PC-9 (cell line): ENCODE data around the gene SLC26A6. TPM values are rescaled to one million over a fixed set of nuclear protein-coding genes. Genes with fewer than 3 reads are reported as not detected.

ENCODE experiments used
- BruUV-seq: library from RNA; stranded (reverse); fragments of 400-500 nt; replicated peaks from 2 replicates; lab custom pipeline; 2021; lab: Mats Ljungman, UMichigan
- CTCF ChIA-PET: fragments of 300-600 bp; sonication (Branson Sonifier 250); formaldehyde crosslinking; loops from one replicate; lab custom pipeline; 2022; ENCODE audit warnings: antibody characterized with exemption; lab: Charles Lee
- POLR2A ChIA-PET: fragments of 300-600 bp; sonication (Branson Sonifier 250); formaldehyde crosslinking; loops from one replicate; lab custom pipeline; 2022; ENCODE audit warnings: antibody characterized with exemption; ENCODE audit not compliant: unreplicated experiment; lab: Charles Lee
- DNase-seq, 2 experiments: peaks; one replicate each; pipeline versions ENCODE4 v3.0.0 to v3.0.0-alpha.2; 2015 to 2022; ENCODE audit warnings: mixed read lengths in 1 of 2
- H2AFZ ChIP-seq: fragments of 200-600 bp; sonication (generic); 2 replicates; pipeline ENCODE4 v1.8.1; 2017; ENCODE audit warnings: antibody characterized with exemption
- H3F3A ChIP-seq: fragments of 200-600 bp; sonication (generic); 2 replicates; pipeline ENCODE4 v1.8.1; 2017; ENCODE audit warnings: antibody characterized with exemption, mild to moderate bottlenecking, low read depth; ENCODE audit not compliant: insufficient read depth
- H3K27ac ChIP-seq: fragments of 200-600 bp; sonication (generic); 2 replicates; pipeline ENCODE4 v1.6.1; 2016; ENCODE audit warnings: mixed run types
- H3K27me3 ChIP-seq: fragments of 200-600 bp; sonication (generic); 2 replicates; pipeline ENCODE4 v1.6.1; 2016; ENCODE audit warnings: low read depth, mixed run types; ENCODE audit not compliant: insufficient read depth
- H3K36me3 ChIP-seq: fragments of 200-600 bp; sonication (generic); 2 replicates; pipeline ENCODE4 v1.6.1; 2016; ENCODE audit warnings: low read depth, mixed run types
- H3K4me1 ChIP-seq: fragments of 200-600 bp; sonication (generic); replicated peaks from 2 replicates; pipeline ENCODE4 v1.6.1; 2016; ENCODE audit warnings: mixed run types; ENCODE audit not compliant: insufficient read depth
- H3K4me2 ChIP-seq: fragments of 200-600 bp; sonication (generic); 2 replicates; pipeline ENCODE4 v1.6.1; 2017; ENCODE audit warnings: mixed run types
- H3K4me3 ChIP-seq: fragments of 200-600 bp; sonication (generic); 2 replicates; pipeline ENCODE4 v1.6.1; 2016; ENCODE audit warnings: mixed run types
- H3K79me2 ChIP-seq: fragments of 200-600 bp; sonication (generic); 2 replicates; pipeline ENCODE4 v1.6.1; 2017; ENCODE audit warnings: low read depth, mixed run types
- H3K9me2 ChIP-seq: fragments of 200-600 bp; sonication (generic); 2 replicates; pipeline ENCODE4 v1.8.1; 2017; ENCODE audit warnings: mild to moderate bottlenecking; ENCODE audit not compliant: insufficient read depth
- H3K9me3 ChIP-seq: fragments of 200-600 bp; sonication (generic); 2 replicates; pipeline ENCODE4 v1.8.1; 2016; ENCODE audit warnings: low read depth; ENCODE audit not compliant: insufficient read depth
- H4K20me1 ChIP-seq: fragments of 200-600 bp; sonication (generic); 2 replicates; pipeline ENCODE4 v1.8.1; 2017; ENCODE audit not compliant: insufficient read depth
- EZH2 ChIP-seq: fragments of 200-600 bp; sonication (generic); IDR thresholded peaks from 2 replicates; pipeline ENCODE4 v1.8.0; 2017; ENCODE audit warnings: antibody characterized with exemption, low read depth
- intact Hi-C: fragments of 100-400 bp; cut with micrococcal nuclease; formaldehyde crosslinking; loops from one replicate; pipeline ENCODE4 v1.10.0; 2022; ENCODE audit not compliant: unreplicated experiment
- total RNA-seq: library from RNA; stranded (reverse); gene quantifications from 2 replicates; pipeline ENCODE4 v1.2.3, GENCODE V29; 2021
- TF ChIP-seq, protein P1 (sequence below): fragments of 200-600 bp; sonication (generic); conservative IDR thresholded peaks from 2 replicates; pipeline ENCODE4 v1.6.1; 2017; ENCODE audit warnings: mixed run types, antibody characterized with exemption, mild to moderate bottlenecking, moderate library complexity

Gene SLC26A6
- total RNA-seq, 1 experiment from 2014 or later = 18.7 TPM

DNA sequence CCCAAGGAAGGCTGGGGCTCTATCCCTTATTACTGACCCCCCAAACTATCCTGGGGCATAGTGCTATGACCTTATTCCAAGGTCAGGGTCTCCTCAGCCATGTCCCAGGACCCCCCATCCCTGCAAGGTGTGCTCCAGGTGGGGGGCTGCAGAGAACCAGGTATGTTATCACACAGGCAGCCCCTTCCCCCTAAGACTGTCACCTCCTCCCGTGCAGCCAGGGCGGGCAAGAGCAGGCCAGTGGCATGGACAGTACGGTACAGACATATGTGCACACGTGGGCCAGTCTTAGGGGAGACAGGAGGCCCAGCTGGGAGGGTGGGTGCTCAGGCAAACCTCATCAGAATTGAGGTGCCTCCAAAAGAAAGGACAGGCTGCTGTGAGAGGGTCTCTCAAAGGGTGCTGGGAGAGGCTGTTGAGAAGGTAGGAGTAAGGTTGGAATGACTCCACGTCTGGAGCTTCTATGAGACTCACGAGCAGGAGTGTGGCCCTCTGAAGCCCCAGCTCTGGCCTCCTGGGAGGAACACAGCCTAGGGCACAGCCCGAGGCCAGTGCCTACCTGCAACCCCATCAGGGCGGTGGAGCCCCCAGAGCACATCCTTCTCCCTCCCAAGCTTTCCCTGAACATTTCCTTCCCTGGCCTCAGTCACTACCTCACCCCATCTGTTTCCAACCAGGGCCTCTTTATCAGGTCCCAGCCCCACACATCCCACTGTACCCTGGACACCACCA, 38.4 kb downstream of the SLC26A6 start:
- Histone ChIP-seq H3K4me3 (no peak overlapping the region), H3K79me2 (peaks cover 16% of the 10 kb centered on the region), H2AFZ (no peak overlapping the region), H3K4me2 (no peak overlapping the region), H3K9me2 (no peaks in the 10 kb centered on the region), H3K36me3 (no peaks in the 10 kb centered on the region), H3K4me1 (peaks cover 53% of the 10 kb centered on the region), H3K9me3 (no peaks in the 10 kb centered on the region), H3F3A (peaks cover 36% of the 10 kb centered on the region), H4K20me1 (no peaks in the 10 kb centered on the region), H3K27ac (peak overlapping the region; percentile 14), H3K27me3 (no peaks in the 10 kb centered on the region)
- ChIA-PET CTCF (no interaction called here), POLR2A (no interaction called here)
- no TSS peak for BruUV-seq
- TF ChIP-seq EZH2 = no peak
- TF ChIP-seq, protein P1, sequence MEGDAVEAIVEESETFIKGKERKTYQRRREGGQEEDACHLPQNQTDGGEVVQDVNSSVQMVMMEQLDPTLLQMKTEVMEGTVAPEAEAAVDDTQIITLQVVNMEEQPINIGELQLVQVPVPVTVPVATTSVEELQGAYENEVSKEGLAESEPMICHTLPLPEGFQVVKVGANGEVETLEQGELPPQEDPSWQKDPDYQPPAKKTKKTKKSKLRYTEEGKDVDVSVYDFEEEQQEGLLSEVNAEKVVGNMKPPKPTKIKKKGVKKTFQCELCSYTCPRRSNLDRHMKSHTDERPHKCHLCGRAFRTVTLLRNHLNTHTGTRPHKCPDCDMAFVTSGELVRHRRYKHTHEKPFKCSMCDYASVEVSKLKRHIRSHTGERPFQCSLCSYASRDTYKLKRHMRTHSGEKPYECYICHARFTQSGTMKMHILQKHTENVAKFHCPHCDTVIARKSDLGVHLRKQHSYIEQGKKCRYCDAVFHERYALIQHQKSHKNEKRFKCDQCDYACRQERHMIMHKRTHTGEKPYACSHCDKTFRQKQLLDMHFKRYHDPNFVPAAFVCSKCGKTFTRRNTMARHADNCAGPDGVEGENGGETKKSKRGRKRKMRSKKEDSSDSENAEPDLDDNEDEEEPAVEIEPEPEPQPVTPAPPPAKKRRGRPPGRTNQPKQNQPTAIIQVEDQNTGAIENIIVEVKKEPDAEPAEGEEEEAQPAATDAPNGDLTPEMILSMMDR = no peak
- DNase-seq = no peak
- intact Hi-C loops = loop anchor here (5.0 kb wide), 2 partner anchors 65 to 130 kb away; partner anchors contain the start of gene CELSR3

DNA sequence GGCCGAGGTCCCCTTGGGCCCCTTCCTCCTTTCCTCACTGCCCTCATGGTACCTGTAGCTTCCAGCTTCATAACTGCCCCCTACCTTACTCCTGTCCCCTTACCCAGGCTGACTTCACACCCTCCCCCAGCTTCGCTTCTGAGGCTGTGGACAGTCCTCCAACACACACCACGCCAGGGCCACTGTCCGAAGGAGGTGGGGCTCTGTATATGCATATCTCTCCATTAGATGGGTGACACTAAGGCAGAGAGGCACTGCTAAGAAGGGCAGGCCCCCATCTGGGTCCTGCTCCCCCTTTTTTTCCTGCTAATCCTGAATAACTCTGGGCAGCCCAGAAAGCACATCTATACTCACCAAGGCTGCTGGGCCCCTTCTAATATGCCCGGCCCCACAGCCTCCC, 39.1 kb downstream of the SLC26A6 start:
- Histone ChIP-seq H3K79me2 (peaks cover 16% of the 10 kb centered on the region), H3K4me3 (no peak overlapping the region), H3K36me3 (no peaks in the 10 kb centered on the region), H3K9me2 (no peaks in the 10 kb centered on the region), H3K4me2 (peak overlapping the region; percentile 92), H3K27me3 (no peaks in the 10 kb centered on the region), H3F3A (peaks cover 36% of the 10 kb centered on the region), H4K20me1 (no peaks in the 10 kb centered on the region), H3K27ac (peak overlapping the region; percentile 14), H3K9me3 (no peaks in the 10 kb centered on the region), H2AFZ (no peak overlapping the region), H3K4me1 (peaks cover 53% of the 10 kb centered on the region)
- intact Hi-C loops = loop anchor here (5.0 kb wide), 2 partner anchors 66 to 129 kb away; partner anchors contain the start of gene CELSR3
- ChIA-PET POLR2A (no interaction called here), CTCF (no interaction called here)
- TSS peak; percentile 50 for BruUV-seq
- TF ChIP-seq, protein P1 = no peak
- no peak for TF ChIP-seq EZH2
- DNase-seq = no peak

DNA sequence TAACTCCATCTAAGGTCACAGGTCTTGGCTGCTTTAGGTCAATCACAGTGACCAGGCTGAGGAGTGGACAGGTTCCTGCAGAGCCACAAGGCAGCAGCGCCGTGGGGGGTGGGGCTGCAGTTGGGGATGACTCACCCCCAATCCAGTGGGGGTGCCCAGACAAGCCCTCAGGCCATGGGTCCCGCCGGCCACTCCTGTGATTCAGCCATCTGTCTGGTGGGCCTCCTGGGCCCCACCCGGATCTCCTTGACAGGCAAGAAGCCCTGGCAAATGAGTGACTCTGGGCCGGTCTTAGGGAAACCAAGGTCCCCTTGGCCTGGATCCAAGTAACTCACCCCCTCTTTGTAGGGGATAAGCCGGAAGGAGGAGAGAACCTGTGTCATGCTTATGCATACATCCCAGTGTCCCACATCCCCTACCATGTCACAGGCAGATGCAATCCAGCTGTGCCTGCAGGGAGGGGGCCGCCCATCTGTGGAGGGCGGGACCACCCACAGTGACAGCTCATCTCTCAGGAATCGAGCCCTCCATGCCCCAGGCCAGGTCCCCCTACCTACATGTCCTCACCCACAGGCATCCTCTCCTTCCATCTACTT, 39.6 kb downstream of the SLC26A6 start:
- peak overlapping the region; percentile 62; the same call in 1 of the 2 replicates for H3K4me3 ChIP-seq
- peaks cover 36% of the 10 kb centered on the region for H3F3A ChIP-seq
- no peaks in the 10 kb centered on the region for H3K36me3 ChIP-seq
- TF ChIP-seq EZH2 = no peak
- TF ChIP-seq, protein P1 = no peak
- peak overlapping the region; percentile 14 for H3K27ac ChIP-seq
- intact Hi-C loops = loop anchor here (1.0 to 5.0 kb wide), 4 partner anchors 39 to 128 kb away; partner anchors contain the start of genes CELSR3, PFKFB4 and SLC26A6
- CTCF ChIA-PET = no interaction called here
- no peaks in the 10 kb centered on the region for H3K9me3 ChIP-seq
- DNase-seq = peak; percentile 86 to 98
- H3K4me1 ChIP-seq = peaks cover 53% of the 10 kb centered on the region
- peaks cover 16% of the 10 kb centered on the region for H3K79me2 ChIP-seq
- no peak overlapping the region for H2AFZ ChIP-seq
- H3K27me3 ChIP-seq = no peaks in the 10 kb centered on the region
- H3K4me2 ChIP-seq = peak overlapping the region; percentile 92
- H4K20me1 ChIP-seq = no peaks in the 10 kb centered on the region
- POLR2A ChIA-PET = interaction anchor here (0.5 kb wide), 1 partner anchor 34 kb away, joined by 3 read pairs; no protein-coding TSS in a partner anchor
- no TSS peak for BruUV-seq
- H3K9me2 ChIP-seq = no peaks in the 10 kb centered on the region
